ENCODE results near the gene DVL1. TPM values are rescaled to one million over a fixed set of nuclear protein-coding genes. Genes with fewer than 3 reads are reported as not detected.

DVL1 gene
- total RNA-seq, 3 donors from 2014 or later (not counting 1 experiment from before 2014, with no cell fraction given): 33.8 to 41.9 (median 35.6) TPM

DNA sequence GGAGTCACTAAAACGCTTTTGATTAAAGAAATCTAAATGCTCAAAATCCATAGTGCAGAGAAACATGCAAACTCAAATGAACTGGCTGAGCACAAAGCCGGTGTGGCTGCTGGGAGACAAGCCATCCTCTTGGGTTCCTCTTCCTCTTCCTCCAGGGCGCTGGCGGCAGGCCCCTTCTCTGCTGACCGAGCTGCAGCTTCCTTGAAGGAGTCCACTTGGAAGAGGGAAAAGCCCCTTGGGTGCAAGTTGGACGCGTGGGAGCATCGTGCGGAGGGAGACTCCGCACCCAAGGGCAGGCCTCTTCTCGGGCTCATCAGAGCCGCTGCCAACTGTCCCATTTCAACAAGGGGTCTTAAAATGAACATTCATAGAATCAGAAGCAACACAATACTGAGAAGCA lies 42.0 kb upstream of the DVL1 start:
- no peak for DNase-seq
- peaks cover 7 to 14% of the 10 kb centered on the region in 2 donors for H3K4me1 Mint-ChIP-seq
- Histone ChIP-seq H3K4me3 (ENCODE audit: low read length) (no peak overlapping the region), H3K27me3 (ENCODE audit: control insufficient read depth, insufficient read depth, low read length) (no peaks in the 10 kb centered on the region), H3K36me3 (ENCODE audit: control insufficient read depth, insufficient read depth, low read length) (peaks cover 85% of the 10 kb centered on the region), H3K4me1 (ENCODE audit: control insufficient read depth, insufficient read depth, low read length) (no peaks in the 10 kb centered on the region), H3K9me3 (ENCODE audit: control insufficient read depth, insufficient read depth, low read length) (no peaks in the 10 kb centered on the region), H3K27ac (ENCODE audit: low read length) (no peak overlapping the region)
- H3K9me3 Mint-ChIP-seq: no peaks in the 10 kb centered on the region
- intact Hi-C loops (cut with micrococcal nuclease): no loop called here
- H3K27me3 Mint-ChIP-seq (ENCODE audit: low read depth in 2 of 2): no peaks in the 10 kb centered on the region
- WGBS (ENCODE audit: insufficient coverage): 92% methylated on average over 12 of the region's 12 CpGs
- no peak for ATAC-seq
- no peak overlapping the region for H3K27ac Mint-ChIP-seq
- TF ChIP-seq, protein P1, sequence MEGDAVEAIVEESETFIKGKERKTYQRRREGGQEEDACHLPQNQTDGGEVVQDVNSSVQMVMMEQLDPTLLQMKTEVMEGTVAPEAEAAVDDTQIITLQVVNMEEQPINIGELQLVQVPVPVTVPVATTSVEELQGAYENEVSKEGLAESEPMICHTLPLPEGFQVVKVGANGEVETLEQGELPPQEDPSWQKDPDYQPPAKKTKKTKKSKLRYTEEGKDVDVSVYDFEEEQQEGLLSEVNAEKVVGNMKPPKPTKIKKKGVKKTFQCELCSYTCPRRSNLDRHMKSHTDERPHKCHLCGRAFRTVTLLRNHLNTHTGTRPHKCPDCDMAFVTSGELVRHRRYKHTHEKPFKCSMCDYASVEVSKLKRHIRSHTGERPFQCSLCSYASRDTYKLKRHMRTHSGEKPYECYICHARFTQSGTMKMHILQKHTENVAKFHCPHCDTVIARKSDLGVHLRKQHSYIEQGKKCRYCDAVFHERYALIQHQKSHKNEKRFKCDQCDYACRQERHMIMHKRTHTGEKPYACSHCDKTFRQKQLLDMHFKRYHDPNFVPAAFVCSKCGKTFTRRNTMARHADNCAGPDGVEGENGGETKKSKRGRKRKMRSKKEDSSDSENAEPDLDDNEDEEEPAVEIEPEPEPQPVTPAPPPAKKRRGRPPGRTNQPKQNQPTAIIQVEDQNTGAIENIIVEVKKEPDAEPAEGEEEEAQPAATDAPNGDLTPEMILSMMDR (IDR thresholded peaks at IDR 0.05): no peak
- H3K4me3 Mint-ChIP-seq: no peak overlapping the region
- peaks cover 15% of the 10 kb centered on the region for H3K36me3 Mint-ChIP-seq

DNA sequence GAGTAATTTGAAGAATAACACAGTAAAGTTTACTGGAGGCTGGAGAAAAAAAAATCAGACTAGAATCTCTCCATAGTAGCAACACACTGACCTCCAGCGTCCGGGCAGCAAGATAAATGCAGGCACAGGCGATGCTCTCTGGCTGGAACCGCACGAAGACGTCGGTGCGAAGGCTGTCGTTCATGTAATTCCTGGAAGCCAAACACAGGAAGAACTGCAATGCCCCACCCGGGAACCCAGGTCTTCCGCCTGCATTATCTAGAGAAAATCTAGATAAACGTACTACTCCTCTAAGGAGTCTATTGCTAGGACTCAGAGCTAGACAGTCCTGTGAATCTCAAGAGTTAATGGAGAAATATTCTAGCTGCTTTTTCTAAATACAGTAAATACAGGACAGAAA lies 41.5 kb upstream of the DVL1 start:
- DNase-seq (no peak), ATAC-seq (no peak)
- peaks cover 15% of the 10 kb centered on the region for H3K36me3 Mint-ChIP-seq
- no peaks in the 10 kb centered on the region for H3K4me1 ChIP-seq (ENCODE audit: control insufficient read depth, insufficient read depth, low read length)
- no peaks in the 10 kb centered on the region for H3K9me3 ChIP-seq (ENCODE audit: control insufficient read depth, insufficient read depth, low read length)
- H3K27ac Mint-ChIP-seq: no peak overlapping the region
- no peaks in the 10 kb centered on the region for H3K27me3 Mint-ChIP-seq (ENCODE audit: low read depth in 2 of 2)
- no peak overlapping the region for H3K27ac ChIP-seq (ENCODE audit: low read length)
- peaks cover 6 to 14% of the 10 kb centered on the region in 2 donors for H3K4me1 Mint-ChIP-seq
- 98% methylated on average over 12 of the region's 12 CpGs for WGBS (ENCODE audit: insufficient coverage)
- H3K4me3 ChIP-seq (ENCODE audit: low read length): no peak overlapping the region
- no peaks in the 10 kb centered on the region for H3K27me3 ChIP-seq (ENCODE audit: control insufficient read depth, insufficient read depth, low read length)
- TF ChIP-seq, protein P1 (IDR thresholded peaks at IDR 0.05): no peak
- intact Hi-C loops (cut with micrococcal nuclease): no loop called here
- H3K36me3 ChIP-seq (ENCODE audit: control insufficient read depth, insufficient read depth, low read length): peaks cover 89% of the 10 kb centered on the region
- H3K9me3 Mint-ChIP-seq: no peaks in the 10 kb centered on the region
- no peak overlapping the region for H3K4me3 Mint-ChIP-seq

DNA sequence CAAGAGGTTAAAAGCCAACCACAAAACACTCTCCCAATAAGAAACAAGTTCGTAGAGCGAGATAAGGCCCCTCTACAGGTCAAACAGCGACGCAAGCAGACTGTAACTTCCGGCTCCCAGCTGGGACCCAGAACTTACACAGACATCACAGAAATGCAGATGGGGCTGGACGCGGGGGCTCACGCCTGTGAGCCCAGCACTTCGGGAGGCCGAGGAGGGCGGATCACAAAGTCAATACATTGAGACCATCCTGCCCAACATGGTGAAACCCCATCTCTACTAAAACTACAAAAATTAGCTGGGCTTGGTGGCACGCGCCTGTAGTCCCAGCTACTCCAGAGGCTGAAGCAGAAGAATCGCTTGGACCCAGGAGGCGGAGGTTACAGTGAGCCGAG lies 38.9 kb upstream of the DVL1 start:
- peaks cover 71% of the 10 kb centered on the region for H3K36me3 ChIP-seq (ENCODE audit: control insufficient read depth, insufficient read depth, low read length)
- Mint-ChIP-seq H3K4me1 (peaks cover 0 to 9% of the 10 kb centered on the region in 2 donors), H3K36me3 (peaks cover 9% of the 10 kb centered on the region), H3K4me3 (no peak overlapping the region), H3K27me3 (ENCODE audit: low read depth in 2 of 2) (no peaks in the 10 kb centered on the region), H3K9me3 (no peaks in the 10 kb centered on the region), H3K27ac (no peak overlapping the region)
- no peaks in the 10 kb centered on the region for H3K4me1 ChIP-seq (ENCODE audit: control insufficient read depth, insufficient read depth, low read length)
- TF ChIP-seq, protein P1 (IDR thresholded peaks at IDR 0.05): no peak
- WGBS (ENCODE audit: insufficient coverage): 95% methylated on average over 16 of the region's 16 CpGs
- DNase-seq: no peak
- intact Hi-C loops (cut with micrococcal nuclease): no loop called here
- H3K9me3 ChIP-seq (ENCODE audit: control insufficient read depth, insufficient read depth, low read length): no peaks in the 10 kb centered on the region
- H3K27ac ChIP-seq (ENCODE audit: low read length): no peak overlapping the region
- H3K27me3 ChIP-seq (ENCODE audit: control insufficient read depth, insufficient read depth, low read length): no peaks in the 10 kb centered on the region
- no peak overlapping the region for H3K4me3 ChIP-seq (ENCODE audit: low read length)
- no peak for ATAC-seq

Data from natural killer cell (primary cell).